SU-DHL-6 (cell line): ENCODE results near the gene LIN28A.

Experiments used
- H2AFZ ChIP-seq: fragments of 200-600 bp; sonication (generic); 2 replicates; pipeline ENCODE4 v1.6.1; 2014; ENCODE audit warnings: low read depth, mild to moderate bottlenecking, moderate library complexity, mixed read lengths, antibody characterized with exemption, low read length; ENCODE audit not compliant: severe bottlenecking
- H3F3A ChIP-seq: fragments of 200-600 bp; shearing (Covaris generic); 2 replicates; pipeline ENCODE4 v1.6.0; 2016; ENCODE audit warnings: antibody characterized with exemption, mild to moderate bottlenecking; ENCODE audit not compliant: insufficient read depth
- H3K27ac ChIP-seq: fragments of 200-600 bp; sonication (generic); 2 replicates; pipeline ENCODE4 v1.5.1; 2016; ENCODE audit warnings: low read depth, mild to moderate bottlenecking, low read length, moderate library complexity, mixed read lengths
- H3K27me3 ChIP-seq: fragments of 200-600 bp; sonication (generic), shearing (Covaris generic); 2 replicates; pipeline ENCODE4 v1.6.0; 2014; ENCODE audit warnings: mild to moderate bottlenecking, low read length
- H3K36me3 ChIP-seq: fragments of 200-600 bp; sonication (generic); 2 replicates; pipeline ENCODE4 v1.6.1; 2014; ENCODE audit warnings: mild to moderate bottlenecking, low read length, mixed read lengths
- H3K4me2 ChIP-seq: fragments of 300-600, 200-600 bp; shearing (Covaris generic), sonication (generic); 2 replicates; pipeline ENCODE4 v1.6.0; 2014; ENCODE audit warnings: low read length, low read depth, mild to moderate bottlenecking; ENCODE audit not compliant: poor library complexity, severe bottlenecking
- H3K4me3 ChIP-seq: fragments of 200-600 bp; sonication (generic); 2 replicates; pipeline ENCODE4 v1.5.1; 2014; ENCODE audit warnings: antibody characterized with exemption, low read length, mild to moderate bottlenecking, mixed read lengths; ENCODE audit not compliant: insufficient read depth, poor library complexity, severe bottlenecking
- H3K79me2 ChIP-seq: fragments of 200-600 bp; sonication (generic); 2 replicates; pipeline ENCODE4 v1.6.1; 2014; ENCODE audit warnings: mild to moderate bottlenecking, low read length, moderate library complexity; ENCODE audit not compliant: insufficient read depth
- H3K9ac ChIP-seq: fragments of 200-600 bp; sonication (generic); 2 replicates; pipeline ENCODE4 v1.7.0; 2014; ENCODE audit warnings: mild to moderate bottlenecking, low read length
- H3K9me2 ChIP-seq: fragments of 200-600 bp; sonication (generic); replicated peaks from 2 replicates; pipeline ENCODE4 v1.6.1; 2014; ENCODE audit warnings: low read length; ENCODE audit not compliant: insufficient read depth
- H3K9me3 ChIP-seq: fragments of 200-600 bp; sonication (generic); 2 replicates; pipeline ENCODE4 v1.6.1; 2014; ENCODE audit warnings: low read length, mixed read lengths; ENCODE audit not compliant: insufficient read depth
- H4K20me1 ChIP-seq: fragments of 200-600 bp; sonication (generic); 2 replicates; pipeline ENCODE4 v1.6.1; 2014; ENCODE audit warnings: low read depth, mild to moderate bottlenecking, antibody characterized with exemption, low read length, moderate library complexity, mixed read lengths
- EZH2phosphoT487 ChIP-seq: fragments of 200-600 bp; sonication (generic), shearing (Covaris generic); conservative IDR thresholded peaks from 2 replicates; pipeline ENCODE4 v1.6.1; 2018; ENCODE audit warnings: mild to moderate bottlenecking, antibody characterized with exemption, low read length, moderate library complexity, mixed read lengths
- TF ChIP-seq, protein P1 (sequence below): fragments of 200-600 bp; sonication (generic); IDR thresholded peaks from one replicate; pipeline ENCODE4 v1.5.1; 2017; ENCODE audit warnings: antibody characterized with exemption, mild to moderate bottlenecking, low read length, moderate library complexity; ENCODE audit not compliant: insufficient read depth, poor library complexity, severe bottlenecking

Gene LIN28A

DNA sequence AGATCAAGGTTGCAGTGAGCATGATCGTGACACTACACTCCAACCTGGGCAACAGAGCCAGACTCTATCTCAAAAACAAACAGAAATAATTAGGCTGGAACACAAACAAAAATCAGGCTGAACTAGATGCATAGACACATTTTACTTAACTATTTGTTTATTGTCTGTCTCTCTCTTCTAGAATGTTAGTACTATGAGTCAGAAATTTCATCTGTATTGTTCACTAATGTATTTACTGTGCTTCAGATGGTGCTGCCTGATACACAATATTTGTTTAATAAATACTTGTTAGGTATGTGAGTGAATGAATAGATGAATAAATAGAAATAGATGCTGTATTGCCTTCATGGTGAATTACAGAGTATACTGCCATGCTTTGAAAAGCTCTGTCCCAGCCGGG is 6.0 kb upstream of the LIN28A start:
- Histone ChIP-seq H3K36me3 (no peaks in the 10 kb centered on the region), H3K9me3 (no peaks in the 10 kb centered on the region), H3K79me2 (no peaks in the 10 kb centered on the region), H3K27ac (no peak overlapping the region), H3K4me3 (no peak overlapping the region), H4K20me1 (no peaks in the 10 kb centered on the region), H3F3A (no peaks in the 10 kb centered on the region), H2AFZ (no peak overlapping the region), H3K4me2 (no peak overlapping the region), H3K27me3 (no peaks in the 10 kb centered on the region), H3K9ac (no peak overlapping the region), H3K9me2 (no peaks in the 10 kb centered on the region)
- TF ChIP-seq, protein P1, sequence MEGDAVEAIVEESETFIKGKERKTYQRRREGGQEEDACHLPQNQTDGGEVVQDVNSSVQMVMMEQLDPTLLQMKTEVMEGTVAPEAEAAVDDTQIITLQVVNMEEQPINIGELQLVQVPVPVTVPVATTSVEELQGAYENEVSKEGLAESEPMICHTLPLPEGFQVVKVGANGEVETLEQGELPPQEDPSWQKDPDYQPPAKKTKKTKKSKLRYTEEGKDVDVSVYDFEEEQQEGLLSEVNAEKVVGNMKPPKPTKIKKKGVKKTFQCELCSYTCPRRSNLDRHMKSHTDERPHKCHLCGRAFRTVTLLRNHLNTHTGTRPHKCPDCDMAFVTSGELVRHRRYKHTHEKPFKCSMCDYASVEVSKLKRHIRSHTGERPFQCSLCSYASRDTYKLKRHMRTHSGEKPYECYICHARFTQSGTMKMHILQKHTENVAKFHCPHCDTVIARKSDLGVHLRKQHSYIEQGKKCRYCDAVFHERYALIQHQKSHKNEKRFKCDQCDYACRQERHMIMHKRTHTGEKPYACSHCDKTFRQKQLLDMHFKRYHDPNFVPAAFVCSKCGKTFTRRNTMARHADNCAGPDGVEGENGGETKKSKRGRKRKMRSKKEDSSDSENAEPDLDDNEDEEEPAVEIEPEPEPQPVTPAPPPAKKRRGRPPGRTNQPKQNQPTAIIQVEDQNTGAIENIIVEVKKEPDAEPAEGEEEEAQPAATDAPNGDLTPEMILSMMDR, result no peak
- no peak for TF ChIP-seq EZH2phosphoT487

DNA sequence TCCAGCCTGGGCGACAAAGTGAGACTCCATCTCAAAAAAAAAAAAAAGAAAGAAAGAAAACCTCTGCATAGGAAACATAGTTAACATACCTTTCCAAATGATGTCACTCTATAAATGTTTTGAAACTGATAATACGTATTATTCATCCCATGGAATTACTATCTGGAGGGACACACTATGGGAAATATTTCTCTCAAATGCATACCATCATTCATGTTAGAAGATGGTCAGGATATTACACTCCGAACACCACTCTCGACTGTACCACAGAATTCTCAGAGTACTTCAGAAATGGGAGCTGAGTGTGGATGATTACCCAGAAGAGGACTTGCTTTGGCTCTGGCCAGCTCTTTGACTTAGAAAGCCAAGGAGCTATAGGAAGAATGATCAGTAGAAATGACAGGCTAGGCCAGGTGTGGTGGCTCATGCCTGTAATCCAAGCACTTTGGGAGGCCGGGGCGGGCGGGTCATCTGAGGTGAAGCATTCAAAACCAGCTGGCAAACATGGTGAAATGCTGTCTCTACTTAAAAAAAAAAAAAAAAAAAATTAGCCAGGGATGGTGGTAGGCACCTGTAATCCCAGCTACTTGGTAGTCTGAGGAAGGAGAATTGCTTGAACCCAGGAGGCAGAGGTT is 5.2 kb upstream of the LIN28A start:
- Histone ChIP-seq H3K9ac (no peak overlapping the region), H3K79me2 (no peaks in the 10 kb centered on the region), H2AFZ (no peak overlapping the region), H3K4me3 (no peak overlapping the region), H3K9me3 (no peaks in the 10 kb centered on the region), H3K9me2 (no peaks in the 10 kb centered on the region), H4K20me1 (no peaks in the 10 kb centered on the region), H3K4me2 (no peak overlapping the region), H3K27me3 (no peaks in the 10 kb centered on the region), H3K27ac (no peak overlapping the region), H3F3A (no peaks in the 10 kb centered on the region), H3K36me3 (no peaks in the 10 kb centered on the region)
- TF ChIP-seq, protein P1, result no peak
- TF ChIP-seq EZH2phosphoT487, result no peak

DNA sequence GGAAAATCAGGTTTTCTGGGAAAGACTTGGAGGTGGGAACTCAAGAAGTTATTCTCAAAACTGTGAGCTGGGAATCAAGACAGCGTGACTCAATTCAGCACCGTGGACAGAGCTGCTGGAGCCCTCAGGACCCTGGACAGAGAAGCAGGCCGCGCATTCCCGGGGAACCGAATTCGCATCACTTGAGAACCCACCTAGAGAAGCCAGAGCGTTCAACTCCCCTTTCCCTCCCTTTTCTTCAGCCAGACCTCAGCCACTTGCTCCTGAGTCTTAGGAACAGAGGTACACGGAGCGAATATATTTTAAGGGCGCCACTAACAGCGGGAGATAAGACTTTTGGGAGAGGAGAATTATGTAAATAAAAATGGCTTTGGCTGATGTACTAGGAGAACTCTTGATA is 2.0 kb upstream of the LIN28A start:
- Histone ChIP-seq H3F3A (no peaks in the 10 kb centered on the region), H3K79me2 (no peaks in the 10 kb centered on the region), H3K9me2 (no peaks in the 10 kb centered on the region), H3K4me2 (no peak overlapping the region), H3K4me3 (no peak overlapping the region), H2AFZ (no peak overlapping the region), H3K9me3 (no peaks in the 10 kb centered on the region), H3K27ac (no peak overlapping the region), H3K9ac (no peak overlapping the region), H3K36me3 (no peaks in the 10 kb centered on the region), H4K20me1 (no peaks in the 10 kb centered on the region), H3K27me3 (no peaks in the 10 kb centered on the region)
- TF ChIP-seq EZH2phosphoT487, result no peak
- TF ChIP-seq, protein P1, result no peak
